IMR-90 (cell line): ENCODE measurements around the gene ZNF384. TPM values are rescaled to one million over a fixed set of nuclear protein-coding genes. Genes with fewer than 3 reads are reported as not detected.

Experiments
- ATAC-seq: fragments of 200-7000 bp; cut with Tn5 transposase; 2 replicates; pipeline ENCODE4 v1.9.1; 2020; ENCODE audit warnings: low read depth, mild to moderate bottlenecking, moderate library complexity
- BruUV-seq: library from RNA; stranded (reverse); fragments of 400-500 nt; replicated peaks from 2 replicates; lab custom pipeline; 2021; lab: Mats Ljungman, UMichigan
- CTCF ChIA-PET: fragments of 300-600 bp; formaldehyde crosslinking; extraction: SDS; loops from one replicate; lab custom pipeline; 2021; ENCODE audit warnings: antibody characterized with exemption; lab: Yijun Ruan, JAX
- POLR2A ChIA-PET: fragments of 300-600 bp; sonication (Branson Sonifier 250); formaldehyde crosslinking; loops from one replicate; lab custom pipeline; 2022; ENCODE audit warnings: antibody characterized with exemption; ENCODE audit not compliant: unreplicated experiment; lab: Charles Lee
- DNase-seq: peaks from one replicate; pipeline ENCODE4 v3.0.0; 2013
- H2AFZ ChIP-seq: replicated peaks from 2 replicates; pipeline ENCODE3; 2013; ENCODE audit warnings: low read length, mild to moderate bottlenecking; ENCODE audit not compliant: poor library complexity
- H2AK5ac ChIP-seq: 2 replicates; pipeline ENCODE4 v1.6.1; 2013; ENCODE audit warnings: low read depth, low read length, inconsistent platforms
- H2AK9ac ChIP-seq: replicated peaks from 2 replicates; pipeline ENCODE3; 2013; ENCODE audit warnings: mild to moderate bottlenecking, low read depth, low read length, moderate library complexity; ENCODE audit not compliant: poor library complexity
- H2BK120ac ChIP-seq: 2 replicates; pipeline ENCODE4 v1.6.1; 2013; ENCODE audit warnings: low read depth, low read length, inconsistent platforms
- H2BK15ac ChIP-seq: 3 replicates; pipeline ENCODE4 v1.6.1; 2013; ENCODE audit warnings: low read depth, low read length, inconsistent platforms
- H2BK20ac ChIP-seq: 2 replicates; pipeline ENCODE4 v1.6.1; 2013; ENCODE audit warnings: low read depth, mild to moderate bottlenecking, inconsistent platforms, low read length, moderate library complexity
- H2BK5ac ChIP-seq: 2 replicates; pipeline ENCODE4 v1.6.1; 2013; ENCODE audit warnings: mild to moderate bottlenecking, low read depth, low read length, inconsistent platforms; ENCODE audit not compliant: poor library complexity, severe bottlenecking
- H3K14ac ChIP-seq: replicated peaks from 2 replicates; pipeline ENCODE4 v1.6.1; 2013; ENCODE audit warnings: low read depth, low read length, inconsistent platforms
- H3K18ac ChIP-seq: 2 replicates; pipeline ENCODE4 v1.6.1; 2013; ENCODE audit warnings: low read depth, low read length, control low read depth
- H3K23ac ChIP-seq: 2 replicates; pipeline ENCODE4 v1.6.1; 2013; ENCODE audit warnings: low read depth, low read length, inconsistent platforms
- H3K27ac ChIP-seq: 2 replicates; pipeline ENCODE4 v1.5.1; 2013; ENCODE audit warnings: mild to moderate bottlenecking, control low read depth, low read length; ENCODE audit not compliant: insufficient read depth
- H3K27me3 ChIP-seq: 2 replicates; pipeline ENCODE4 v1.6.1; 2013; ENCODE audit warnings: low read length; ENCODE audit not compliant: control insufficient read depth, insufficient read depth
- H3K36me3 ChIP-seq: 2 replicates; pipeline ENCODE4 v1.6.1; 2013; ENCODE audit warnings: low read length, mixed read lengths; ENCODE audit not compliant: control insufficient read depth, insufficient read depth
- H3K4ac ChIP-seq: 2 replicates; pipeline ENCODE4 v1.6.1; 2013; ENCODE audit warnings: low read depth, low read length, inconsistent platforms
- H3K4me1 ChIP-seq: 2 replicates; pipeline ENCODE4 v1.6.1; 2013; ENCODE audit warnings: low read length, mixed read lengths; ENCODE audit not compliant: control insufficient read depth, insufficient read depth
- H3K4me2 ChIP-seq: 2 replicates; pipeline ENCODE4 v1.6.1; 2013; ENCODE audit warnings: low read depth, mild to moderate bottlenecking, control low read depth, low read length, moderate library complexity
- H3K4me3 ChIP-seq: 2 replicates; pipeline ENCODE4 v1.5.1; 2013; ENCODE audit warnings: low read depth, mild to moderate bottlenecking, control low read depth, low read length, moderate library complexity; ENCODE audit not compliant: insufficient read depth
- H3K56ac ChIP-seq: 2 replicates; pipeline ENCODE4 v1.6.1; 2013; ENCODE audit warnings: low read length, inconsistent platforms; ENCODE audit not compliant: insufficient read depth; ENCODE audit errors: extremely low read depth
- H3K79me1 ChIP-seq, 2 experiments: 2 replicates each; pipeline ENCODE4 v1.6.1; 2013; ENCODE audit warnings: low read length in 2 of 2, inconsistent platforms in 1 of 2, low read depth in 1 of 2
- H3K9ac ChIP-seq: 2 replicates; pipeline ENCODE4 v1.6.1; 2013; ENCODE audit warnings: low read depth, low read length, control low read depth
- H3K9me1 ChIP-seq: 2 replicates; pipeline ENCODE4 v1.6.1; 2013; ENCODE audit warnings: low read length, inconsistent platforms; ENCODE audit not compliant: insufficient read depth
- H3K9me3 ChIP-seq: 2 replicates; pipeline ENCODE4 v1.6.1; 2013; ENCODE audit warnings: low read length; ENCODE audit not compliant: control insufficient read depth, insufficient read depth
- H4K20me1 ChIP-seq: 2 replicates; pipeline ENCODE4 v1.6.1; 2013; ENCODE audit warnings: low read length, inconsistent platforms; ENCODE audit not compliant: insufficient read depth
- H4K5ac ChIP-seq: 2 replicates; pipeline ENCODE4 v1.6.1; 2013; ENCODE audit warnings: mild to moderate bottlenecking, low read depth, low read length, control low read depth
- H4K8ac ChIP-seq, 2 experiments: 2 replicates each; pipeline ENCODE4 v1.6.1; 2013; ENCODE audit warnings: low read depth in 2 of 2, low read length in 2 of 2, control low read depth in 1 of 2, inconsistent platforms in 1 of 2
- H4K91ac ChIP-seq: 2 replicates; pipeline ENCODE4 v1.6.1; 2013; ENCODE audit warnings: low read depth, low read length, inconsistent platforms; ENCODE audit not compliant: insufficient read depth
- BHLHE40 ChIP-seq: fragments of 150-350 bp; IDR thresholded peaks from 2 replicates; pipeline ENCODE4 v1.6.1; 2016; ENCODE audit warnings: mild to moderate bottlenecking, low read depth, low read length
- CEBPB ChIP-seq: IDR thresholded peaks from 2 replicates; pipeline ENCODE4 v1.6.1; 2012; ENCODE audit warnings: low read depth, low read length, improper control_type of control experiment
- CHD1 ChIP-seq: IDR thresholded peaks from 2 replicates; pipeline ENCODE4 v1.6.1; 2012; ENCODE audit warnings: low read depth, low read length, improper control_type of control experiment
- ELK1 ChIP-seq: fragments of 150-350 bp; IDR thresholded peaks from 2 replicates; pipeline ENCODE4 v1.6.1; 2016; ENCODE audit warnings: low read depth, mild to moderate bottlenecking, low read length, moderate library complexity, borderline replicate concordance
- FOS ChIP-seq: fragments of 150-350 bp; IDR thresholded peaks from 2 replicates; pipeline ENCODE4 v1.6.1; 2016; ENCODE audit warnings: low read depth, low read length
- MAFK ChIP-seq: IDR thresholded peaks from 2 replicates; pipeline ENCODE4 v1.6.1; 2012; ENCODE audit warnings: low read depth, low read length, improper control_type of control experiment
- MAZ ChIP-seq: IDR thresholded peaks from 2 replicates; pipeline ENCODE4 v1.6.1; 2012; ENCODE audit warnings: low read depth, mild to moderate bottlenecking, low read length, improper control_type of control experiment, moderate library complexity, borderline replicate concordance
- MXI1 ChIP-seq: IDR thresholded peaks from 2 replicates; pipeline ENCODE4 v1.6.1; 2012; ENCODE audit warnings: low read depth, mild to moderate bottlenecking, low read length, moderate library complexity, borderline replicate concordance
- NFE2L2 ChIP-seq: fragments of 150-350 bp; IDR thresholded peaks from 2 replicates; pipeline ENCODE4 v1.6.1; 2016; ENCODE audit warnings: low read depth, mild to moderate bottlenecking, low read length
- POLR2A ChIP-seq: IDR thresholded peaks from 2 replicates; pipeline ENCODE4 v1.6.1; 2012; ENCODE audit warnings: mild to moderate bottlenecking, low read depth, low read length
- RAD21 ChIP-seq: IDR thresholded peaks from 2 replicates; pipeline ENCODE4 v1.6.1; 2012; ENCODE audit warnings: low read length, improper control_type of control experiment
- RFX5 ChIP-seq: IDR thresholded peaks from 2 replicates; pipeline ENCODE4 v1.8.0; 2012; ENCODE audit warnings: low read depth, mild to moderate bottlenecking, low read length, moderate library complexity
- SMC3 ChIP-seq: fragments of 150-350 bp; IDR thresholded peaks from 2 replicates; pipeline ENCODE4 v1.6.1; 2016; ENCODE audit warnings: low read depth, mild to moderate bottlenecking, antibody characterized with exemption, low read length, moderate library complexity
- WGBS, 2 experiments: methylation state at CpG; one replicate each; pipeline versions ENCODE4 v1.1.5 to v1.1.7; 2013; ENCODE audit warnings: missing lambda C conversion rate in 2 of 2; ENCODE audit not compliant: insufficient read length in 1 of 2; ENCODE audit errors: extremely low coverage in 2 of 2; 5-methylcytosine and 5-hydroxymethylcytosine counted together
- dilution Hi-C: fragments of 300-500 bp; cut with HindIII; formaldehyde crosslinking; loops from one replicate; pipeline ENCODE4 v1.14.3; 2018; ENCODE audit warnings: low sequenced_read_pairs; ENCODE audit not compliant: unreplicated experiment
- in situ Hi-C: fragments of 300-500 bp; cut with MboI; formaldehyde crosslinking; loops from 3 replicates; pipeline ENCODE4 v1.14.3; 2019; ENCODE audit warnings: low sequenced_read_pairs, inconsistent platforms, mixed read lengths
- intact Hi-C: fragments of 100-400 bp; cut with micrococcal nuclease; formaldehyde crosslinking; loops from 2 replicates; pipeline ENCODE4 v1.10.0; 2022
- polyA plus RNA-seq, 3 experiments: library from polyadenylated mRNA; depleted of rRNA; stranded (reverse); fragments of >200 nt; gene quantifications; 2 replicates each; pipeline ENCODE4 v1.2.3, GENCODE V29; 2012; ENCODE audit warnings: low replicate concordance in 1 of 3
- total RNA-seq: library from RNA; depleted of rRNA; stranded (reverse); fragments of >200 nt; gene quantifications from 2 replicates; pipeline ENCODE4 v1.2.3, GENCODE V29; 2012
- TF ChIP-seq, protein P1 (sequence below): fragments of 150-350 bp; IDR thresholded peaks from 2 replicates; pipeline ENCODE4 v1.6.1; 2017; ENCODE audit warnings: mild to moderate bottlenecking, antibody characterized with exemption, low read length, low read depth

ZNF384 gene
- total and polyA plus RNA-seq, 2 of the 4 experiments (the other 2 are of a cell fraction), result 16.3 to 55.6 TPM

DNA sequence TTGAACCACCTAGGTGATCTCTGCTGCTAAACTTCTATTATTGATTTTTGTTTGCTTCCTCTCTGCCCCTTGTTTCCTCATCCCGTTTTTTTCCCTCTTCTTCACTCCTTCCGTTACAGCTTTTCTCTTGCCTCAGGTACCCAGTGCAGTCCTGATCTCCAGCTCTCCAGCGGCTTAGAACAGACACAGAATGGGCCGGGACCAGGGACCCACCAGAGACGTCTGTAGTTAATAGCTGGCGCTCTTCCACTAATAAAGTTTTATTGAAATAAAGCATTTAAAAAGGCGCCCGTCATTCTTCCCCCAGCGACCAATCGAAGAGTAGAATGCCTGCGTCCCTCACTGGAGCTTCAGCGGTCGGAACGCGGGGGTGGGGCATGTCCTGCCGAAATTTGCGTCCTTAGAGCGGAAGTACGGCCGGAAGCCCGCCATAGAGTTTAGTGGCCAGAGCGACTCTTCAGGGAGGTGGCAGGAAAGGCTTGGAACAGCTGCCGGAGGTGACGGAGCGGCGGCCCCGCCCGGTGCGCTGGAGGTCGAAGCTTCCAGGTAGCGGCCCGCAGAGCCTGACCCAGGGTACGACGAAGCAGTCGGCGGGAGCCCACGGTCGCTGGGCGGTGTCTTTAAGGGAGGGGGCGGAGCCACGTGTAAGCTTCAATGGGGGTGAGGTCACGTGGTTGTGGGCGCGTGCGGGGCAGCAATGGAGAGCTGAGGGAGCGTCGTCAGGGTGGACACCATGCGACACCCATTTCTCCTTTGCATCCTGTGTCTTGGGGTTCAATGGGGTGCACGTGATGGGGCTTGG is 34.6 kb upstream of the ZNF384 start, which contains the start of gene COPS7A (continued):
- no peak for TF ChIP-seq ELK1

- H2BK5ac ChIP-seq, result no peak overlapping the region
- H4K5ac ChIP-seq, result no peak overlapping the region
- H2BK120ac ChIP-seq, result no peak overlapping the region
- H2AFZ ChIP-seq, result no peak overlapping the region
- H3K79me1 ChIP-seq, result peaks cover 25 to 30% of the 10 kb centered on the region in 2 experiments
- POLR2A ChIA-PET, result interaction anchor here (1.8 kb wide), 1 partner anchor 8 kb away, joined by 4 read pairs; no protein-coding TSS in a partner anchor
- H2BK15ac ChIP-seq, result no peak overlapping the region
- no peak overlapping the region for H3K23ac ChIP-seq
- no peak overlapping the region for H3K14ac ChIP-seq
- in situ Hi-C loops (no loop called here), intact Hi-C loops (no loop called here), dilution Hi-C loops (no loop called here)
- peak overlapping the region; percentile 69 to 98; a peak in 2 of 4 replicates for H4K8ac ChIP-seq
- no peak overlapping the region for H3K18ac ChIP-seq
- H3K36me3 ChIP-seq, result peaks cover 5% of the 10 kb centered on the region; the same call in 1 of the 2 replicates
- no peaks in the 10 kb centered on the region for H4K20me1 ChIP-seq
- CTCF ChIA-PET, result no interaction called here
- WGBS, 2 experiments, result no CpG with 5 or more reads among the region's 3 CpGs
- peaks cover 2% of the 10 kb centered on the region; the same call in 1 of the 2 replicates for H3K9me1 ChIP-seq
- no peak overlapping the region for H2BK20ac ChIP-seq
- DNase-seq (no peak), ATAC-seq (no peak)
- no peak overlapping the region for H3K27ac ChIP-seq
- BruUV-seq, result no TSS peak
- H3K56ac ChIP-seq, result no peak overlapping the region
- H2AK9ac ChIP-seq, result no peak overlapping the region
- H3K4me3 ChIP-seq, result no peak overlapping the region
- no peak overlapping the region for H3K9ac ChIP-seq
- H3K4me2 ChIP-seq, result no peak overlapping the region
- no peaks in the 10 kb centered on the region for H3K27me3 ChIP-seq
- no peak overlapping the region for H4K91ac ChIP-seq
- H3K4ac ChIP-seq, result no peak overlapping the region
- H3K4me1 ChIP-seq, result 0 out of 2 replicates have a peak, but pooled peaks cover 2% of the 10 kb centered on the region
- no peaks in the 10 kb centered on the region for H3K9me3 ChIP-seq
- H2AK5ac ChIP-seq, result no peak overlapping the region
- no peak for TF ChIP-seq MAFK
- no peak for TF ChIP-seq FOS
- TF ChIP-seq BHLHE40, result no peak
- TF ChIP-seq MXI1, result no peak
- no peak for TF ChIP-seq MAZ
- no peak for TF ChIP-seq NFE2L2
- TF ChIP-seq RFX5, result no peak
- TF ChIP-seq ELK1, result no peak
- TF ChIP-seq, protein P1, sequence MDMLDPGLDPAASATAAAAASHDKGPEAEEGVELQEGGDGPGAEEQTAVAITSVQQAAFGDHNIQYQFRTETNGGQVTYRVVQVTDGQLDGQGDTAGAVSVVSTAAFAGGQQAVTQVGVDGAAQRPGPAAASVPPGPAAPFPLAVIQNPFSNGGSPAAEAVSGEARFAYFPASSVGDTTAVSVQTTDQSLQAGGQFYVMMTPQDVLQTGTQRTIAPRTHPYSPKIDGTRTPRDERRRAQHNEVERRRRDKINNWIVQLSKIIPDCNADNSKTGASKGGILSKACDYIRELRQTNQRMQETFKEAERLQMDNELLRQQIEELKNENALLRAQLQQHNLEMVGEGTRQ, result no peak
- no peak for TF ChIP-seq CHD1
- TF ChIP-seq SMC3, result no peak
- TF ChIP-seq CEBPB, result no peak
- TF ChIP-seq POLR2A, result no peak
- TF ChIP-seq RAD21, result no peak
Observed at GRCh38 chr12:6722863-6723262, 33.7 kb upstream of the ZNF384 start.
